ENCODE data around the gene RBFOX1.

The RBFOX1 gene

GRCh38 chr16:7505495-7505894 lies 172.8 kb downstream of the RBFOX1 start:
- H3F3A ChIP-seq (ENCODE audit: low read depth): no peaks in the 10 kb centered on the region
- no peaks in the 10 kb centered on the region for H3K9me3 ChIP-seq (ENCODE audit: insufficient read depth, low read depth, low read length)
- no peak overlapping the region for H3K4me3 ChIP-seq (ENCODE audit: low read length, poor library complexity, severe bottlenecking)
- no peak overlapping the region for H3K9ac ChIP-seq (ENCODE audit: low read depth, low read length, poor library complexity, severe bottlenecking)
- no peaks in the 10 kb centered on the region for H3K36me3 ChIP-seq (ENCODE audit: insufficient read depth, low read length)
- no peak overlapping the region for H2AFZ ChIP-seq (ENCODE audit: low read length)
- no peaks in the 10 kb centered on the region for H3K27me3 ChIP-seq (ENCODE audit: insufficient read depth, low read length, poor library complexity, severe bottlenecking)
- H3K4me2 ChIP-seq (ENCODE audit: low read depth, low read length, poor library complexity, severe bottlenecking): no peak overlapping the region
- no peaks in the 10 kb centered on the region for H3K4me1 ChIP-seq (ENCODE audit: insufficient read depth, low read length, poor library complexity, severe bottlenecking)
- no peak for TF ChIP-seq EZH2phosphoT487 (IDR thresholded peaks at IDR 0.05; ENCODE audit: borderline replicate concordance)
- no peak for TF ChIP-seq CTCF (conservative IDR thresholded peaks at IDR 0.05; ENCODE audit: low read length)
- H3K79me2 ChIP-seq (ENCODE audit: insufficient read depth, low read length): no peaks in the 10 kb centered on the region
- no peaks in the 10 kb centered on the region for H4K20me1 ChIP-seq (ENCODE audit: insufficient read depth, low read length, poor library complexity, severe bottlenecking)
- no peaks in the 10 kb centered on the region for H3K9me2 ChIP-seq (replicated peaks; ENCODE audit: low read depth, low read length)

- Histone ChIP-seq H3F3A (ENCODE audit: low read depth) (no peaks in the 10 kb centered on the region), H3K9me2 (replicated peaks; ENCODE audit: low read depth, low read length) (no peaks in the 10 kb centered on the region), H3K4me2 (ENCODE audit: low read depth, low read length, poor library complexity, severe bottlenecking) (no peak overlapping the region), H2AFZ (ENCODE audit: low read length) (no peak overlapping the region), H3K36me3 (ENCODE audit: insufficient read depth, low read length) (no peaks in the 10 kb centered on the region), H3K9me3 (ENCODE audit: insufficient read depth, low read depth, low read length) (no peaks in the 10 kb centered on the region), H4K20me1 (ENCODE audit: insufficient read depth, low read length, poor library complexity, severe bottlenecking) (no peaks in the 10 kb centered on the region), H3K4me1 (ENCODE audit: insufficient read depth, low read length, poor library complexity, severe bottlenecking) (no peaks in the 10 kb centered on the region), H3K9ac (ENCODE audit: low read depth, low read length, poor library complexity, severe bottlenecking) (no peak overlapping the region), H3K27me3 (ENCODE audit: insufficient read depth, low read length, poor library complexity, severe bottlenecking) (no peaks in the 10 kb centered on the region), H3K79me2 (ENCODE audit: insufficient read depth, low read length) (no peaks in the 10 kb centered on the region), H3K4me3 (ENCODE audit: low read length, poor library complexity, severe bottlenecking) (no peak overlapping the region)
- TF ChIP-seq EZH2phosphoT487 (IDR thresholded peaks at IDR 0.05; ENCODE audit: borderline replicate concordance): no peak
- TF ChIP-seq CTCF (conservative IDR thresholded peaks at IDR 0.05; ENCODE audit: low read length): no peak
These were observed 173.7 kb downstream of the RBFOX1 start for GRCh38 chr16:7506363-7506762.

GRCh38 chr16:7508656-7509055 lies 176.0 kb downstream of the RBFOX1 start:
- no peak for TF ChIP-seq EZH2phosphoT487 (IDR thresholded peaks at IDR 0.05; ENCODE audit: borderline replicate concordance)
- TF ChIP-seq CTCF (conservative IDR thresholded peaks at IDR 0.05; ENCODE audit: low read length): no peak
- Histone ChIP-seq H3K4me3 (ENCODE audit: low read length, poor library complexity, severe bottlenecking) (no peak overlapping the region), H2AFZ (ENCODE audit: low read length) (no peak overlapping the region), H3K4me1 (ENCODE audit: insufficient read depth, low read length, poor library complexity, severe bottlenecking) (no peaks in the 10 kb centered on the region), H3F3A (ENCODE audit: low read depth) (no peaks in the 10 kb centered on the region), H3K79me2 (ENCODE audit: insufficient read depth, low read length) (no peaks in the 10 kb centered on the region), H3K9me3 (ENCODE audit: insufficient read depth, low read depth, low read length) (no peaks in the 10 kb centered on the region), H3K4me2 (ENCODE audit: low read depth, low read length, poor library complexity, severe bottlenecking) (no peak overlapping the region), H3K36me3 (ENCODE audit: insufficient read depth, low read length) (no peaks in the 10 kb centered on the region), H3K9me2 (replicated peaks; ENCODE audit: low read depth, low read length) (no peaks in the 10 kb centered on the region), H4K20me1 (ENCODE audit: insufficient read depth, low read length, poor library complexity, severe bottlenecking) (no peaks in the 10 kb centered on the region), H3K27me3 (ENCODE audit: insufficient read depth, low read length, poor library complexity, severe bottlenecking) (no peaks in the 10 kb centered on the region), H3K9ac (ENCODE audit: low read depth, low read length, poor library complexity, severe bottlenecking) (no peak overlapping the region)
